ENCODE measurements around the gene TREH.

DNA sequence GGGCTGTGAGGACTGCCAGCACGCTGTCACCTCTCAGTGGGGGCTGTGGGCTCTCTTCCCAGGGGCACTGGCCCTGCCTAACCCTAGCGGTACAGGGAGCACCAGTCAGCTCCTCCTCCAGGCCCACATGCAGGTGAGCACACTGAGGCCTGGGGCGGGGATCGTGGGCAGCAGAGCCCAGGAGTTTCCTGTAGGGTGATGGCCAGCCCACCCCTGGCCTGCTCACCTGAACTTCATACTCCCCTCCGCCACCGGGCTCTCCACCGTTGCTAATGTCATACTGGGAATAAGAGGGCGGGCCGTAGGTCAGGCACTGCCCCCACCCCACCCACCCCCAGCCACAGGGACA, 10.0 kb upstream of the TREH start:
- TF ChIP-seq, protein P1, sequence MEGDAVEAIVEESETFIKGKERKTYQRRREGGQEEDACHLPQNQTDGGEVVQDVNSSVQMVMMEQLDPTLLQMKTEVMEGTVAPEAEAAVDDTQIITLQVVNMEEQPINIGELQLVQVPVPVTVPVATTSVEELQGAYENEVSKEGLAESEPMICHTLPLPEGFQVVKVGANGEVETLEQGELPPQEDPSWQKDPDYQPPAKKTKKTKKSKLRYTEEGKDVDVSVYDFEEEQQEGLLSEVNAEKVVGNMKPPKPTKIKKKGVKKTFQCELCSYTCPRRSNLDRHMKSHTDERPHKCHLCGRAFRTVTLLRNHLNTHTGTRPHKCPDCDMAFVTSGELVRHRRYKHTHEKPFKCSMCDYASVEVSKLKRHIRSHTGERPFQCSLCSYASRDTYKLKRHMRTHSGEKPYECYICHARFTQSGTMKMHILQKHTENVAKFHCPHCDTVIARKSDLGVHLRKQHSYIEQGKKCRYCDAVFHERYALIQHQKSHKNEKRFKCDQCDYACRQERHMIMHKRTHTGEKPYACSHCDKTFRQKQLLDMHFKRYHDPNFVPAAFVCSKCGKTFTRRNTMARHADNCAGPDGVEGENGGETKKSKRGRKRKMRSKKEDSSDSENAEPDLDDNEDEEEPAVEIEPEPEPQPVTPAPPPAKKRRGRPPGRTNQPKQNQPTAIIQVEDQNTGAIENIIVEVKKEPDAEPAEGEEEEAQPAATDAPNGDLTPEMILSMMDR (conservative IDR thresholded peaks at IDR 0.05; ENCODE audit: low read length): no peak
- TF ChIP-seq EZH2phosphoT487 (IDR thresholded peaks at IDR 0.05; ENCODE audit: borderline replicate concordance): no peak

Data from Loucy (cell line).